Measurements from ENCODE around the gene MOB3B.

Gene MOB3B

GRCh38 chr9:27554712-27555111 lies 25.1 kb upstream of the MOB3B start:
- TF ChIP-seq CTCF (IDR thresholded peaks at IDR 0.05): no peak
- Histone ChIP-seq H3K27ac (no peak overlapping the region), H3K36me3 (peaks cover 47 to 62% (median 50%) of the 10 kb centered on the region in 3 donors), H3K4me1 (no peaks in the 10 kb centered on the region), H3K27me3 (no peaks in the 10 kb centered on the region), H3K9me3 (no peaks in the 10 kb centered on the region), H3K4me3 (no peak overlapping the region)
- intact Hi-C loops (cut with DNase I; ENCODE audit: low total_unique reads): no loop called here
- no peak for DNase-seq

GRCh38 chr9:27549196-27549755 lies 19.7 kb upstream of the MOB3B start:
- no peak overlapping the region for H3K27ac ChIP-seq
- TF ChIP-seq CTCF (IDR thresholded peaks at IDR 0.05): no peak
- intact Hi-C loops (cut with DNase I; ENCODE audit: low total_unique reads): loop anchor here (2.0 kb wide), 1 partner anchor 216 kb away; no protein-coding TSS in a partner anchor
- H3K4me1 ChIP-seq: peaks cover 0 to 4% (median 0%) of the 10 kb centered on the region in 4 donors
- DNase-seq: no peak
- peaks cover 12 to 36% (median 31%) of the 10 kb centered on the region in 3 donors for H3K36me3 ChIP-seq
- H3K27me3 ChIP-seq: no peaks in the 10 kb centered on the region
- no peak overlapping the region for H3K4me3 ChIP-seq
- H3K9me3 ChIP-seq: no peaks in the 10 kb centered on the region

DNA sequence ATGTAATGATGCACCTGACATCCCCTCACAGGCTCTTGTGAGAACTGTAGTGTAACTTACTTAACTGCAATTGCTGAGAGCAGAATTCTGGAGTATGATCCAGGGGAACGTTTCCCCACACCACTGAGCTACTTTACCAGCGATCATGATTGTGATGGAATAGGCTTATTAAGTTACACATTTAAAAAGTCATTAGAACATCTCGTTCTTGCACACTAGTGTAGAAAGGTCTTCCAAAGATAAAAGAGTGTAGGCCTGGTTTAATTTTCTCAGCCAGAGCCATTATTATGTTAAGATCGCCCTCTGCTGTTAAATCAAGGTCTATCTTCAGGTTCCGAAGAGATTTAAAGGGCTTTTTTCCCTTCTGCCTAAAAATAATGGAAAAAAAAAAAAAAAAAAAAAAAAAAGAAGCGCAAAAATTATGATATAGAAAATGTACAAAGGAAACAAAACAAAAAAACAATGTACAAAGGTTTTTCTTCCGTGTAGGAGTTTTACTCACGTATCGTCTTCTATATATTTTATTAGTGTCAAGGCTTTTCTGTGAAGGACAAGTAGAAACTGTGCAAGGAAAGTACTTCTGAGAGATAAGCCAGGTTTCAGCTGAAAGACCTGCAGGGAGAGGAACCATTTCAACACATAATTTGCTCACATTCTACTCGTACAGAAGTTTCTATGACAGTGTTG lies 18.6 kb upstream of the MOB3B start:
- intact Hi-C loops (cut with DNase I; ENCODE audit: low total_unique reads): loop anchor here (2.0 kb wide), 1 partner anchor 215 kb away; no protein-coding TSS in a partner anchor
- no peak for DNase-seq
- no peak overlapping the region for H3K4me3 ChIP-seq
- peak; percentile 41 to 72 for TF ChIP-seq CTCF (IDR thresholded peaks at IDR 0.05)
- no peaks in the 10 kb centered on the region for H3K27me3 ChIP-seq
- peaks cover 0 to 4% (median 0%) of the 10 kb centered on the region in 4 donors for H3K4me1 ChIP-seq
- no peak overlapping the region for H3K27ac ChIP-seq
- no peaks in the 10 kb centered on the region for H3K9me3 ChIP-seq
- H3K36me3 ChIP-seq: peaks cover 10 to 33% (median 29%) of the 10 kb centered on the region in 3 donors

DNA sequence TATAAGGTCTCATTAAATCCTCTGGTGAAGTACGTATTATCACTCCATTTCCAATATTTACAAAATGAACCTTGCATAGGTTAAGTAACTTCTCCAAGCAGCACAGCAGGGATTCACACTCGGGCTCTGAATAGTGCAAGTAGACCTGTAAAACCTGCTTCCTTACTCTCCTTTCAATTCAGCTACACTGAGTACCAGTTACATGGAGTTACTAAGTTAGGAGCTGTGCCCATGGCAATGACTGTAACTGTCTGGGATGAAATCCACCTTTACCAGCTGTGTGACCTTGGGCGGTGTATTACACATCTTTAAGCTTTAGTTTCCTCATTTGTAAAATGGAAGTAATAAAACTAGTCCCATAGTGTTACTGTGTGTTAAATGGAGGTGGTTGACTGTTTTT lies 15.9 kb upstream of the MOB3B start:
- H3K36me3 ChIP-seq: peaks cover 8 to 20% (median 10%) of the 10 kb centered on the region in 3 donors
- no peak for DNase-seq
- no peak overlapping the region for H3K4me3 ChIP-seq
- H3K9me3 ChIP-seq: no peaks in the 10 kb centered on the region
- H3K4me1 ChIP-seq: peaks cover 0 to 27% (median 14%) of the 10 kb centered on the region in 4 donors
- no peaks in the 10 kb centered on the region for H3K27me3 ChIP-seq
- no peak overlapping the region for H3K27ac ChIP-seq
- intact Hi-C loops (cut with DNase I; ENCODE audit: low total_unique reads): no loop called here
- no peak for TF ChIP-seq CTCF (IDR thresholded peaks at IDR 0.05)

DNA sequence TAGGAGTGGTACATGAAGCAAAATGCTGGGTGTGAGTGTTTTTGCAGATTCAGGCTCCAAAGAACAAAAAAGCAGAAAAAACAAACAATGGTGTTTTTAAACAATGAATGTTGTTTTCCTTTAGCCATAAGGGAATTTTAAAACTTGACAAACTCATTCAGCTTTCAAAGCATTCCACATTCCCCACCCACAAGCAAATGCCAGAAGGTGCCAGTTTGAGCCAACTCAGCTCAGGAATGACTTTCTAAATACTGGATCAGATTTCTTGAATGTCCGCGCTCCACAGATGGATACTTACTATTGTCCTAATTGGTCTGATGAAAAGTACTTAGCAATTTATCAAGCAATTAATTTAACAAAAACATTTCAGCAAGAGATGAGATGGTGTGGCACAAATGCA lies 12.9 kb upstream of the MOB3B start:
- intact Hi-C loops (cut with DNase I; ENCODE audit: low total_unique reads): no loop called here

More for the DNA sequence above, 12.9 kb upstream of the MOB3B start:
- H3K27me3 ChIP-seq: no peaks in the 10 kb centered on the region
- no peak for DNase-seq
- TF ChIP-seq CTCF (IDR thresholded peaks at IDR 0.05): no peak
- peaks cover 0 to 8% (median 4%) of the 10 kb centered on the region in 3 donors for H3K36me3 ChIP-seq
- H3K9me3 ChIP-seq: no peaks in the 10 kb centered on the region
- H3K4me1 ChIP-seq: peaks cover 0 to 51% (median 31%) of the 10 kb centered on the region in 4 donors
- H3K4me3 ChIP-seq: no peak overlapping the region
- H3K27ac ChIP-seq: peak overlapping the region; percentile 68 to 78
